BJ (cell line): Measurements from ENCODE around the gene PRAMEF1. TPM values are rescaled to one million over a fixed set of nuclear protein-coding genes. Genes with fewer than 3 reads are reported as not detected.
"Not testable (repeated sequence)": the region's sequence is repeated elsewhere in the genome, so short reads cannot be mapped to it uniquely, and the experiment has no call there.

Experiments used
- CTCF ChIA-PET: fragments of 350-600 bp; formaldehyde crosslinking; extraction: SDS; loops from one replicate; lab custom pipeline; 2021; ENCODE audit warnings: antibody characterized with exemption, inconsistent platforms; lab: Yijun Ruan, JAX
- POLR2A ChIA-PET: fragments of 300-600 bp; sonication (Branson Sonifier 250); formaldehyde crosslinking; extraction: SDS; loops from one replicate; lab custom pipeline; 2021; ENCODE audit warnings: antibody characterized with exemption; lab: Charles Lee
- DNase-seq: peaks from one replicate; pipeline ENCODE4 v3.0.0-alpha.2; 2011; ENCODE audit warnings: low read depth
- H3K27me3 ChIP-seq: 2 replicates; pipeline ENCODE4 v1.6.0; 2011; ENCODE audit warnings: low read length; ENCODE audit not compliant: control insufficient read depth, insufficient read depth
- H3K36me3 ChIP-seq: 2 replicates; pipeline ENCODE4 v1.5.1; 2011; ENCODE audit warnings: low read length; ENCODE audit not compliant: control insufficient read depth, insufficient read depth
- H3K4me3 ChIP-seq: 2 replicates; pipeline ENCODE4 v1.5.1; 2011; ENCODE audit warnings: low read depth, mild to moderate bottlenecking, control low read depth, low read length
- polyA minus RNA-seq: library from RNA; depleted of rRNA, polyadenylated mRNA; stranded (reverse); fragments of >200 nt; gene quantifications from 2 replicates; pipeline ENCODE4 v1.2.3, GENCODE V29; 2011; rRNA and poly(A)+ RNA removed
- polyA plus RNA-seq: library from polyadenylated mRNA; depleted of rRNA; stranded (reverse); fragments of >200 nt; gene quantifications from 2 replicates; pipeline ENCODE4 v1.2.3, GENCODE V29; 2011; rRNA removed
- TF ChIP-seq, protein P1 (sequence below): IDR thresholded peaks from 2 replicates; pipeline ENCODE4 v1.5.1; 2011; ENCODE audit warnings: low read depth, mild to moderate bottlenecking, control low read depth, inconsistent platforms, low read length, moderate library complexity; ENCODE audit not compliant: insufficient read depth

PRAMEF1 gene, protein sequence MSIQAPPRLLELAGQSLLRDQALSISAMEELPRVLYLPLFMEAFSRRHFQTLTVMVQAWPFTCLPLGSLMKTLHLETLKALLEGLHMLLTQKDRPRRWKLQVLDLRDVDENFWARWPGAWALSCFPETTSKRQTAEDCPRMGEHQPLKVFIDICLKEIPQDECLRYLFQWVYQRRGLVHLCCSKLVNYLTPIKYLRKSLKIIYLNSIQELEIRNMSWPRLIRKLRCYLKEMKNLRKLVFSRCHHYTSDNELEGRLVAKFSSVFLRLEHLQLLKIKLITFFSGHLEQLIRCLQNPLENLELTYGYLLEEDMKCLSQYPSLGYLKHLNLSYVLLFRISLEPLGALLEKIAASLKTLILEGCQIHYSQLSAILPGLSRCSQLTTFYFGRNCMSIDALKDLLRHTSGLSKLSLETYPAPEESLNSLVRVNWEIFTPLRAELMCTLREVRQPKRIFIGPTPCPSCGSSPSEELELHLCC
- not detected in 2 replicates for polyA plus RNA-seq
- not detected in 2 replicates for polyA minus RNA-seq

DNA sequence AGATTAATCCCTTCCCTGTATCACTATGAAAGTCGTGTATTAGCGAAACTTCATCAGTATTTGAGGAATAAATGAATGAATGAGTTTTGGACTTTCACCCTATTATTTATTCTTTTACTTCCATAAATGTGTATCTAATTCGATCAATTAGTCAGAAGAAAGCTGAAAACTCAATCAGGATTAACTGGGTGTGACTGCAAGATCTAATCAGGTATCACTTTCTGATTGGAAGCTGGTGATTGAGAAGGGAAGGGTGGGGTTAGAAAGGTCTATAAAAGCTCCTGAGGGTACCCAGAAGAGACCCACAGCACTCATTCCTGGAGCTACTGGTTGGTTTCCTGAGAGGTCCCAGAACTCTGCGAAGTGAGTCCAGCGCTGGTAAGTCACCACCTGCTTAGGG lies at the start of gene PRAMEF1:
Gene PRAMEF1, plus strand, starts transcription at position 301 of the 400 bp plus-strand sequence. CDS start 1,831 bp downstream, outside the sequence.
- DNase-seq, H3K4me3 ChIP-seq, H3K36me3 ChIP-seq, CTCF ChIA-PET, H3K27me3 ChIP-seq, POLR2A ChIA-PET: not testable (repeated sequence)

GRCh38 chr1:12741946-12742345 lies 49.3 kb upstream of the PRAMEF1 start:
- Histone ChIP-seq H3K36me3 (no peaks in the 10 kb centered on the region), H3K27me3 (no peaks in the 10 kb centered on the region), H3K4me3 (no peak overlapping the region)
- ChIA-PET POLR2A (no interaction called here), CTCF (no interaction called here)
- TF ChIP-seq, protein P1, sequence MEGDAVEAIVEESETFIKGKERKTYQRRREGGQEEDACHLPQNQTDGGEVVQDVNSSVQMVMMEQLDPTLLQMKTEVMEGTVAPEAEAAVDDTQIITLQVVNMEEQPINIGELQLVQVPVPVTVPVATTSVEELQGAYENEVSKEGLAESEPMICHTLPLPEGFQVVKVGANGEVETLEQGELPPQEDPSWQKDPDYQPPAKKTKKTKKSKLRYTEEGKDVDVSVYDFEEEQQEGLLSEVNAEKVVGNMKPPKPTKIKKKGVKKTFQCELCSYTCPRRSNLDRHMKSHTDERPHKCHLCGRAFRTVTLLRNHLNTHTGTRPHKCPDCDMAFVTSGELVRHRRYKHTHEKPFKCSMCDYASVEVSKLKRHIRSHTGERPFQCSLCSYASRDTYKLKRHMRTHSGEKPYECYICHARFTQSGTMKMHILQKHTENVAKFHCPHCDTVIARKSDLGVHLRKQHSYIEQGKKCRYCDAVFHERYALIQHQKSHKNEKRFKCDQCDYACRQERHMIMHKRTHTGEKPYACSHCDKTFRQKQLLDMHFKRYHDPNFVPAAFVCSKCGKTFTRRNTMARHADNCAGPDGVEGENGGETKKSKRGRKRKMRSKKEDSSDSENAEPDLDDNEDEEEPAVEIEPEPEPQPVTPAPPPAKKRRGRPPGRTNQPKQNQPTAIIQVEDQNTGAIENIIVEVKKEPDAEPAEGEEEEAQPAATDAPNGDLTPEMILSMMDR = no peak
- no peak for DNase-seq

DNA sequence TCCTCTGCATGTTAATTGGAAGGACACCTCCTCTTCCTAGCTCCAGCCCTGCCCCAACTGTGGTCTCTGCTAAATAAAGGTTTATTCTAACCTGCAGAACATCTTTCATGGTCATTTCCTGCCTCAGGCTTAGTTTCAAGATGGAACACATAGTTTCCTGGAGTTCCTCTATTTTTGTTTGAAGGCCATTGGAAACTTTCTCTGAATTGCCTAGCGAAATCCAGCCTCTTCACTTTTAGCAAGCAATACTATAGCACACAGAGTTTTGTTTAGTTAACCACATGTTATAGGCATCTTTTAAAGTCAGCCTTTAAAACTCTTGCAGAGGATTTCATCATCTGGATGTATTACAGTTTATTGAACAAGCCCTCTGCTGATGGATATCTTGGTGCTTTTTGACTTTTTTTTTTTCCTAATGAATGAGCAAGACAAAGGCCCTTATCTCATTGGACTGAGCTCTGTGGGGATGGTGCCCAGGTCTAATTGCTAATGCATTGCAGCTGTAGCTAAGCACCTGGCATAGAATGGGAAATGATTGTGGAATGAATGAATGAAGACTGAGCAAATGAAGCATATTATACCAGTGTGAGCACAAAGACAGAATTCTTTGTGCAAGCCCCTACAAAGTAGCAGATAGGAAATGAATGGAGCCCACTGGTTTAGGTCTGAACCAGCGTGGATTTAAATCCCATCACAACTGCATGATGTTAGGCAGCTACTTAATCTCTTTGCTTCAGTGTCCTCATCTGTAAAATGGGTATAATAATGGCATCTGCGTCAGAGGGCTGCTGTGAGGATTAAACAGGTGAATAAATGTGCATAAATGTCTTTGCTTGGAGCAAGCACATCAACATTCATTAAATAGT lies 45.8 kb upstream of the PRAMEF1 start:
- TF ChIP-seq, protein P1 = no peak
- H3K36me3 ChIP-seq = no peaks in the 10 kb centered on the region
- peak; percentile 31 for DNase-seq
- H3K27me3 ChIP-seq = no peaks in the 10 kb centered on the region
- ChIA-PET POLR2A (interaction anchor here (0.6 kb wide), 1 partner anchor 19 kb away, joined by 3 read pairs; no protein-coding TSS in a partner anchor), CTCF (no interaction called here)
- H3K4me3 ChIP-seq = no peak overlapping the region

GRCh38 chr1:12745992-12746323 lies 45.2 kb upstream of the PRAMEF1 start, which contains the start of gene CFAP107:
TSS of gene CFAP107 (plus strand) at chr1:12746200. CDS start at chr1:12746431, 231 bp downstream.
- DNase-seq = no peak
- TF ChIP-seq, protein P1 = no peak
- CTCF ChIA-PET = no interaction called here
- H3K27me3 ChIP-seq = no peaks in the 10 kb centered on the region
- POLR2A ChIA-PET = interaction anchor here (0.6 kb wide), 1 partner anchor 19 kb away, joined by 3 read pairs; no protein-coding TSS in a partner anchor
- no peaks in the 10 kb centered on the region for H3K36me3 ChIP-seq
- H3K4me3 ChIP-seq = no peak within 1 kb of the TSS

- TF ChIP-seq, protein P1 = no peak
- DNase-seq = no peak
- no peaks in the 10 kb centered on the region for H3K27me3 ChIP-seq
- POLR2A ChIA-PET = no interaction called here
- CTCF ChIA-PET = no interaction called here
- no peak overlapping the region for H3K4me3 ChIP-seq
- no peaks in the 10 kb centered on the region for H3K36me3 ChIP-seq
Measured at GRCh38 chr1:12748778-12749355, 42.3 kb upstream of the PRAMEF1 start.
